Measurements from ENCODE around the gene DYRK3.

The DYRK3 gene

DNA sequence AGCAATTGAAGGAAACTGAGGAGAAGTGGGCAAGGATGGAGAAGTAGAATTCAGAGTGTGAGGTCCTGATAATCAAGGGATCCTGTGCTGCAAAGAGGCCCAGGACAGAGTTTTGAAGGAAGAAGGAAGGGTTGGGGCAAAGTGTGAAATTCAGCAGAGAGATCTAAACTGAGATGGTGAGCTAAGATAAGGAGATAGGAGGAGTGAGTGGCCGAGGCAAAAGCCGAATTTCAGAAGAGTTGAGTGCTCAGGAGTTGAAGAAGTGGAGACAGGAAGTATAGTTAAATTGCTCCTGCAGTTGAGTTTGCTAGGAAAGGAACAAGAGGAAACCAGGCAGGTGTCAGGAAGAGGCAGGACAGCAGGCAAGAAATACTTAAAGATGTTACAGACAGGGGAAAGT, 33.0 kb downstream of the DYRK3 start:
- CTCF ChIA-PET: interaction anchor here (1.0 to 30.8 kb wide), 8 partner anchors 9 to 244 kb away, joined by 3 to 1486 read pairs (median 8); partner anchors contain the start of genes DYRK3 and EIF2D
- DNase-seq (ENCODE audit: low read depth, low spot score): no peak

DNA sequence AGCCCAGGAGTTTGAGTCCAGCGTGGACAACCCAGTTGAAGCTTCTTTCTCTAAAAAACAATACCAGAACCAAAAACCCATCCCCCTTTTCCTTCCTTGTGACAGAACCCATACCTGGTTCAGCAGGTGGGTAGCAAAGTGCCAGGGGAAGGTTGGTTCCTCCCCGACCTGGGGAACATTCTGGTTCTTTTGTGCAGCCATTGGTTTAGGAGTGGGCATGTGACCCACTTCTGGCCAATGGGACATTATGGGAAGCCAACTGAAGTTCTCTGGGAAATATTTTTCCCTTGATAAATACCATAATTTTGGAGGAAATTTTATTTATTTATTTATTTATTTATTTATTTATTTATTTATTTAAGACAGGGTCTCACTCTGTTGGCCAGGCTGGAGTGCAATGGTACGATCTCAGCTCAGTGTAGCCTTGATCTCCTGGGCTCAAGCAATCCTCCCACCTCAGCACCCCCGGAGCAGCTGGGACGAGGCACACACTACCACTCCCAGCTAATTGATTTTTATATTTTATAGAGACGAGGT, 33.6 kb downstream of the DYRK3 start:
- POLR2A ChIA-PET: no interaction called here
- TF ChIP-seq, protein P1, sequence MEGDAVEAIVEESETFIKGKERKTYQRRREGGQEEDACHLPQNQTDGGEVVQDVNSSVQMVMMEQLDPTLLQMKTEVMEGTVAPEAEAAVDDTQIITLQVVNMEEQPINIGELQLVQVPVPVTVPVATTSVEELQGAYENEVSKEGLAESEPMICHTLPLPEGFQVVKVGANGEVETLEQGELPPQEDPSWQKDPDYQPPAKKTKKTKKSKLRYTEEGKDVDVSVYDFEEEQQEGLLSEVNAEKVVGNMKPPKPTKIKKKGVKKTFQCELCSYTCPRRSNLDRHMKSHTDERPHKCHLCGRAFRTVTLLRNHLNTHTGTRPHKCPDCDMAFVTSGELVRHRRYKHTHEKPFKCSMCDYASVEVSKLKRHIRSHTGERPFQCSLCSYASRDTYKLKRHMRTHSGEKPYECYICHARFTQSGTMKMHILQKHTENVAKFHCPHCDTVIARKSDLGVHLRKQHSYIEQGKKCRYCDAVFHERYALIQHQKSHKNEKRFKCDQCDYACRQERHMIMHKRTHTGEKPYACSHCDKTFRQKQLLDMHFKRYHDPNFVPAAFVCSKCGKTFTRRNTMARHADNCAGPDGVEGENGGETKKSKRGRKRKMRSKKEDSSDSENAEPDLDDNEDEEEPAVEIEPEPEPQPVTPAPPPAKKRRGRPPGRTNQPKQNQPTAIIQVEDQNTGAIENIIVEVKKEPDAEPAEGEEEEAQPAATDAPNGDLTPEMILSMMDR (IDR thresholded peaks at IDR 0.05; ENCODE audit: insufficient read depth, low read length, missing control alignments): no peak
- no peak for DNase-seq (ENCODE audit: low read depth, low spot score)
- no peak overlapping the region for H3K4me3 ChIP-seq (ENCODE audit: low read depth, low read length)
- CTCF ChIA-PET: interaction anchor here (0.5 to 30.8 kb wide), 9 partner anchors 8 to 243 kb away, joined by 3 to 1486 read pairs (median 8); partner anchors contain the start of genes DYRK3, EIF2D and MAPKAPK2

More for the DNA sequence above, 33.0 kb downstream of the DYRK3 start:
- POLR2A ChIA-PET: no interaction called here
- H3K4me3 ChIP-seq (ENCODE audit: low read depth, low read length): no peak overlapping the region
- TF ChIP-seq, protein P1 (IDR thresholded peaks at IDR 0.05; ENCODE audit: insufficient read depth, low read length, missing control alignments): no peak

DNA sequence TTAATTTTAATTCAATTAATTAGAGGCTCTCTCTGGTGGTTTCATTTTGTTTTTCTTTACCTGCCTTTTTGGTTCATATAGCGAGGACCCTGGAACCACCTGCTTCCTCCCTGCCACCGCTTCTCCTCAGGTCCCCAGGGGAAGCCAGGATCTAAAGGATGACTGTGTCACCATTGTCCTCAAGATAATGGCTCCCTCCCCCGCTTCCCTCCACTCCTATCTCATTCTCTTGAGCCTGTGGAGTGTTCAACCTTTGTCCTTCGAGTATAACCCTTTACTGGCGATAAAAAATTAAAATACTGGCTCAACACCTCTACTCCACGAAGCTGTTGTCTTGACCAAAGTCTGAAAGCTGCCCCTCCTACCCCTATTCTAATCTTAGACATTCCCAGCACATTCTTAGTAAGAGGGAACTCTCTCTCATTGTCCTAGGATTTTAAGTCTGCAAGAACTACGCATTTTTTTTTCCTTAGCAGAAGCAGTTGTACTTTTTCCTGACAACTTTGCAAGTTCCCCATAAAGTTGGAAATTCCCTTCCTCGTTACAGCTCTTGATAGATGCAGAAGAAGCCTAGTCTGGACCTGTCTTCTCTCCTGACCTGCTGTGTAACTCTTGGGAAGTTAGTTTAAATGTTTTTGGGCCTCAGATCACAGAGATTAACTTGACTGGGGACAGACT, 36.8 kb downstream of the DYRK3 start:
- no peak for DNase-seq (ENCODE audit: low read depth, low spot score)
- CTCF ChIA-PET: interaction anchor here (0.6 to 30.8 kb wide), 4 partner anchors 26 to 206 kb away, joined by 3 to 1486 read pairs (median 3); partner anchors contain the start of gene DYRK3
- POLR2A ChIA-PET: no interaction called here
- TF ChIP-seq, protein P1 (IDR thresholded peaks at IDR 0.05; ENCODE audit: insufficient read depth, low read length, missing control alignments): no peak
- no peak overlapping the region for H3K4me3 ChIP-seq (ENCODE audit: low read depth, low read length)

DNA sequence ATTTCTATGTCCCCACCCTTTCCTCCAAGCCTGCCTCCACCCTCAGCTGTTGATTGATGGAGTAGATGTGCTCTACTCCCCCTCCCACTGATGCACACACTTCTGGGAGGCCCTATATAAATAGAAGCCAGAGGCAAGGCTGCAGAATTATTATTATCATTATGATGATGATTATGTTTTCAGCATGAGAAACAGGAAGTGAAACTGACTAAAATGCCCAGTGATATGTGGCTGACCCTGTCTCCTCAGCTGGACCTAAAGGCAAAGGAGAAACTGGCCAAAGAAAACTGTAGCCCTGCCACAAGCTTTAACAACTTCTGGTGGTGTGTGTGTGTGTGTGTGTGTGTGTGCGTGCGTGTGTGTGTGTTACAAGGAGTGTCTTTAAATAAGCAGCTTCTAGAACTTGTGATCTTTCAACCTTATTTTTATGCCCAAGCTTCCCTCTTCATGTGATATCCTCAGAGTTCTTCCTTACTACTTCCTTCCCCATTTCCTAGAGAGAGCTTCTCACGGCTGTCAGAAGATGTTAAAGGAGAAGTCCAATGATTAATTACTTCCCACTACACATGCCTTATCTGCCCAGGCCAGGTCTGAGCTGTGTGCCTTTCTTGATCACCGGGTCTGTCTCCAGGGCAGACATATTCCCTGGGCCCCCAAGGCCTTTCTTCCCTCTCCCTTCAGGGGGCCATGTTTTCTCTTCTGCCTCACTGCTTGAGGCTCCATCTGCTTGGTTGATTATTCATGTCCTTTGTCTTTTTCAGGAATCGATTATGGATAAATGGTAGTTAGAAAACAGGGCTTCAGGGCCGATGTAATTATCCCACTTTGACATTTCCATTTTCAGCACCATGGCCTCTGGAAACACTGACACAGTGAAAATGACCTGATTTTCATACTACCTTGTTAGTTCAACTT, 37.8 kb downstream of the DYRK3 start:
- TF ChIP-seq, protein P1 (IDR thresholded peaks at IDR 0.05; ENCODE audit: insufficient read depth, low read length, missing control alignments): no peak
- CTCF ChIA-PET: interaction anchor here (0.7 to 30.8 kb wide), 6 partner anchors 27 to 183 kb away, joined by 3 to 1486 read pairs (median 4); partner anchors contain the start of gene DYRK3
- no peak for DNase-seq (ENCODE audit: low read depth, low spot score)
- POLR2A ChIA-PET: interaction anchor here (0.8 kb wide), 1 partner anchor 11 kb away, joined by 4 read pairs; the partner anchor contains the start of gene MAPKAPK2
- no peak overlapping the region for H3K4me3 ChIP-seq (ENCODE audit: low read depth, low read length)

DNA sequence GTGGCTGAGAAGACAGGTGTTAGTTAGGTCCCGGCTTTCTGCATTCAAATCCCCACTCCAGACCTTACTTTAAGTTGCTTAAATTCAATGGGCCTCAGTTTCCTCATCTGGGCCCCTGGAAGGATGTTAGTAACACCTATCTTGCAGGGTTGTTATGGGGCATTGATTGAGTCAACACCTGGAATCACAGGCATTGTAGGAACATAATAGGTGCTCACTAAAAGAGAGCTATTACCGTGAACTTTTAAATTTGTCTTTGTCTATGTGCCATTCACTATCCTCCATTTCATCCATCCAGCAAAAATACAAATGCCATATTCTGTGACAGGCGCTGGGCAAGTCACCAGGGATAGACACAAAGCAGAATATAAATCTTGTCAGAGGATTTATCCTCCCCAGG, 38.9 kb downstream of the DYRK3 start:
- CTCF ChIA-PET: interaction anchor here (1.0 to 30.8 kb wide), 6 partner anchors 10 to 195 kb away, joined by 4 to 1486 read pairs (median 7); partner anchors contain the start of genes DYRK3 and EIF2D
- POLR2A ChIA-PET: interaction anchor here (1.1 kb wide), 4 partner anchors 17 to 62 kb away, joined by 3 to 5 read pairs (median 4); partner anchors contain the start of gene EIF2D
- no peak overlapping the region for H3K4me3 ChIP-seq (ENCODE audit: low read depth, low read length)
- no peak for DNase-seq (ENCODE audit: low read depth, low spot score)
- TF ChIP-seq, protein P1 (IDR thresholded peaks at IDR 0.05; ENCODE audit: insufficient read depth, low read length, missing control alignments): no peak

All from AG04449 (cell line).